ENCODE results near the gene LIMS2. TPM values are rescaled to one million over a fixed set of nuclear protein-coding genes. Genes with fewer than 3 reads are reported as not detected.

The LIMS2 gene
- total RNA-seq, 1 donor from 2014 or later: 5.7 TPM

GRCh38 chr2:127647242-127648190 is 27.8 kb downstream of the LIMS2 start:
- H3K4me3 ChIP-seq (ENCODE audit: low read length in 3 of 3): no peak overlapping the region
- H3K36me3 ChIP-seq (ENCODE audit: control insufficient read depth in 3 of 3, insufficient read depth in 3 of 3, low read length in 3 of 3): no peaks in the 10 kb centered on the region
- peaks cover 32 to 62% (median 36%) of the 10 kb centered on the region in 3 donors for H3K4me1 ChIP-seq (ENCODE audit: control insufficient read depth in 3 of 3, insufficient read depth in 3 of 3, low read length in 3 of 3)
- no peaks in the 10 kb centered on the region for H3K27me3 ChIP-seq (ENCODE audit: control insufficient read depth in 3 of 3, insufficient read depth in 3 of 3, low read length in 3 of 3)
- no peak overlapping the region for H3K27ac ChIP-seq (ENCODE audit: low read depth, low read length)
- H3K9ac ChIP-seq (ENCODE audit: low read depth in 1 of 3, low read length in 3 of 3): no peak overlapping the region
- no peaks in the 10 kb centered on the region for H3K9me3 ChIP-seq (ENCODE audit: control insufficient read depth in 3 of 3, low read length in 3 of 3)

GRCh38 chr2:127646487-127647241 is 28.7 kb downstream of the LIMS2 start:
- Histone ChIP-seq H3K4me1 (ENCODE audit: control insufficient read depth in 3 of 3, insufficient read depth in 3 of 3, low read length in 3 of 3) (peaks cover 25 to 55% (median 29%) of the 10 kb centered on the region in 3 donors), H3K4me3 (ENCODE audit: low read length in 3 of 3) (no peak overlapping the region), H3K9ac (ENCODE audit: low read depth in 1 of 3, low read length in 3 of 3) (no peak overlapping the region), H3K27ac (ENCODE audit: low read depth, low read length) (peak overlapping the region; percentile 19), H3K27me3 (ENCODE audit: control insufficient read depth in 3 of 3, insufficient read depth in 3 of 3, low read length in 3 of 3) (no peaks in the 10 kb centered on the region), H3K9me3 (ENCODE audit: control insufficient read depth in 3 of 3, low read length in 3 of 3) (no peaks in the 10 kb centered on the region), H3K36me3 (ENCODE audit: control insufficient read depth in 3 of 3, insufficient read depth in 3 of 3, low read length in 3 of 3) (no peaks in the 10 kb centered on the region)

GRCh38 chr2:127645395-127646291 is 29.7 kb downstream of the LIMS2 start, which contains the start of gene GPR17:
GPR17 (plus strand) TSS chr2:127646153; CDS start chr2:127650736, 4,583 bp downstream.
- peak within 1 kb of the TSS; percentile 19 for H3K27ac ChIP-seq (ENCODE audit: low read depth, low read length)
- H3K4me1 ChIP-seq (ENCODE audit: control insufficient read depth in 3 of 3, insufficient read depth in 3 of 3, low read length in 3 of 3): peaks cover 25 to 50% (median 28%) of the 10 kb centered on the region in 3 donors
- H3K36me3 ChIP-seq (ENCODE audit: control insufficient read depth in 3 of 3, insufficient read depth in 3 of 3, low read length in 3 of 3): peaks cover 0 to 2% (median 1%) of the 10 kb centered on the region in 3 donors

GRCh38 chr2:127645026-127645394 is 30.3 kb downstream of the LIMS2 start:
- Histone ChIP-seq H3K4me1 (ENCODE audit: control insufficient read depth in 3 of 3, insufficient read depth in 3 of 3, low read length in 3 of 3) (peaks cover 22 to 49% (median 26%) of the 10 kb centered on the region in 3 donors), H3K4me3 (ENCODE audit: low read length in 3 of 3) (no peak overlapping the region), H3K27ac (ENCODE audit: low read depth, low read length) (no peak overlapping the region), H3K36me3 (ENCODE audit: control insufficient read depth in 3 of 3, insufficient read depth in 3 of 3, low read length in 3 of 3) (peaks cover 0 to 4% (median 2%) of the 10 kb centered on the region in 3 donors), H3K9me3 (ENCODE audit: control insufficient read depth in 3 of 3, low read length in 3 of 3) (no peaks in the 10 kb centered on the region), H3K9ac (ENCODE audit: low read depth in 1 of 3, low read length in 3 of 3) (no peak overlapping the region), H3K27me3 (ENCODE audit: control insufficient read depth in 3 of 3, insufficient read depth in 3 of 3, low read length in 3 of 3) (no peaks in the 10 kb centered on the region)

More at GRCh38 chr2:127645395-127646291, 29.7 kb downstream of the LIMS2 start, which contains the start of gene GPR17:
- Histone ChIP-seq H3K9me3 (ENCODE audit: control insufficient read depth in 3 of 3, low read length in 3 of 3) (no peaks in the 10 kb centered on the region), H3K9ac (ENCODE audit: low read depth in 1 of 3, low read length in 3 of 3) (no peak within 1 kb of the TSS), H3K4me3 (ENCODE audit: low read length in 3 of 3) (no peak within 1 kb of the TSS), H3K27me3 (ENCODE audit: control insufficient read depth in 3 of 3, insufficient read depth in 3 of 3, low read length in 3 of 3) (no peaks in the 10 kb centered on the region)

- no peaks in the 10 kb centered on the region for H3K27me3 ChIP-seq (ENCODE audit: control insufficient read depth in 3 of 3, insufficient read depth in 3 of 3, low read length in 3 of 3)
- no peaks in the 10 kb centered on the region for H3K9me3 ChIP-seq (ENCODE audit: control insufficient read depth in 3 of 3, low read length in 3 of 3)
- no peak overlapping the region for H3K4me3 ChIP-seq (ENCODE audit: low read length in 3 of 3)
- peaks cover 19 to 45% (median 27%) of the 10 kb centered on the region in 3 donors for H3K4me1 ChIP-seq (ENCODE audit: control insufficient read depth in 3 of 3, insufficient read depth in 3 of 3, low read length in 3 of 3)
- no peak overlapping the region for H3K27ac ChIP-seq (ENCODE audit: low read depth, low read length)
- no peak overlapping the region for H3K9ac ChIP-seq (ENCODE audit: low read depth in 1 of 3, low read length in 3 of 3)
- H3K36me3 ChIP-seq (ENCODE audit: control insufficient read depth in 3 of 3, insufficient read depth in 3 of 3, low read length in 3 of 3): peaks cover 0 to 7% (median 2%) of the 10 kb centered on the region in 3 donors
Observed at GRCh38 chr2:127644066-127645025, 31.0 kb downstream of the LIMS2 start.

- Histone ChIP-seq H3K27me3 (ENCODE audit: control insufficient read depth in 3 of 3, insufficient read depth in 3 of 3, low read length in 3 of 3) (no peaks in the 10 kb centered on the region), H3K9ac (ENCODE audit: low read depth in 1 of 3, low read length in 3 of 3) (no peak overlapping the region), H3K9me3 (ENCODE audit: control insufficient read depth in 3 of 3, low read length in 3 of 3) (no peaks in the 10 kb centered on the region), H3K36me3 (ENCODE audit: control insufficient read depth in 3 of 3, insufficient read depth in 3 of 3, low read length in 3 of 3) (peaks cover 0 to 11% (median 2%) of the 10 kb centered on the region in 3 donors), H3K27ac (ENCODE audit: low read depth, low read length) (no peak overlapping the region), H3K4me1 (ENCODE audit: control insufficient read depth in 3 of 3, insufficient read depth in 3 of 3, low read length in 3 of 3) (peaks cover 15 to 45% (median 23%) of the 10 kb centered on the region in 3 donors), H3K4me3 (ENCODE audit: low read length in 3 of 3) (no peak overlapping the region)
Observed at GRCh38 chr2:127643439-127644065, 31.8 kb downstream of the LIMS2 start.

- Histone ChIP-seq H3K36me3 (ENCODE audit: control insufficient read depth in 3 of 3, insufficient read depth in 3 of 3, low read length in 3 of 3) (peaks cover 0 to 11% (median 2%) of the 10 kb centered on the region in 3 donors), H3K9ac (ENCODE audit: low read depth in 1 of 3, low read length in 3 of 3) (no peak overlapping the region), H3K27me3 (ENCODE audit: control insufficient read depth in 3 of 3, insufficient read depth in 3 of 3, low read length in 3 of 3) (no peaks in the 10 kb centered on the region), H3K27ac (ENCODE audit: low read depth, low read length) (no peak overlapping the region), H3K9me3 (ENCODE audit: control insufficient read depth in 3 of 3, low read length in 3 of 3) (no peaks in the 10 kb centered on the region), H3K4me1 (ENCODE audit: control insufficient read depth in 3 of 3, insufficient read depth in 3 of 3, low read length in 3 of 3) (peaks cover 14 to 45% (median 24%) of the 10 kb centered on the region in 3 donors), H3K4me3 (ENCODE audit: low read length in 3 of 3) (no peak overlapping the region)
Observed at GRCh38 chr2:127642706-127643438, 32.5 kb downstream of the LIMS2 start.
